UCSD-AML1 (cell line): ENCODE results near the gene MRAS.
"Not testable (repeated sequence)": the region's sequence is repeated elsewhere in the genome, so short reads cannot be mapped to it uniquely, and the experiment has no call there.

Source experiments
- DNase-seq: peaks from one replicate; lab custom pipeline; 2025; ENCODE audit not compliant: unreplicated experiment; lab: John Stamatoyannopoulos, UW

The MRAS gene

GRCh38 chr3:138442433-138442832 lies 94.1 kb downstream of the MRAS start:
- no peak for DNase-seq

GRCh38 chr3:138443091-138443490 lies 94.7 kb downstream of the MRAS start:
- no peak for DNase-seq

GRCh38 chr3:138443521-138444503 lies 95.4 kb downstream of the MRAS start:
- no peak for DNase-seq

- no peak for DNase-seq
These were observed 96.9 kb downstream of the MRAS start for GRCh38 chr3:138445236-138445635.

GRCh38 chr3:138445654-138446053 lies 97.3 kb downstream of the MRAS start:
- DNase-seq, result no peak

GRCh38 chr3:138448631-138449030 lies 100.3 kb downstream of the MRAS start:
- no peak for DNase-seq

GRCh38 chr3:138449490-138449889 lies 101.1 kb downstream of the MRAS start:
- no peak for DNase-seq

- DNase-seq, result no peak
These were observed 101.8 kb downstream of the MRAS start for GRCh38 chr3:138450181-138450580.

GRCh38 chr3:138450704-138451424 lies 102.5 kb downstream of the MRAS start:
- DNase-seq, result no peak

GRCh38 chr3:138451595-138452162 lies 103.3 kb downstream of the MRAS start:
- DNase-seq, result no peak

- no peak for DNase-seq
These were observed 104.1 kb downstream of the MRAS start for GRCh38 chr3:138452436-138452835.

- DNase-seq, result not testable (repeated sequence)
These were observed 105.6 kb downstream of the MRAS start for GRCh38 chr3:138453940-138454339.
